Mucosa of rectum (tissue), 2 donors: ENCODE results near the gene PDS5B.

ENCODE experiments used
- H3K27ac ChIP-seq, 2 donors: one replicate each; pipeline ENCODE4 v1.7.0; 2013; ENCODE audit warnings: inconsistent platforms in 2 of 2, low read depth in 2 of 2, low read length in 2 of 2
- H3K27me3 ChIP-seq, 2 donors: one replicate each; pipeline ENCODE4 v1.7.0; 2013; ENCODE audit warnings: low read length in 2 of 2; ENCODE audit not compliant: control insufficient read depth in 2 of 2, insufficient read depth in 2 of 2
- H3K36me3 ChIP-seq, 2 donors: one replicate each; pipeline ENCODE4 v1.7.0; 2013; ENCODE audit warnings: low read length in 2 of 2; ENCODE audit not compliant: control insufficient read depth in 2 of 2, insufficient read depth in 2 of 2
- H3K4me1 ChIP-seq, 2 donors: one replicate each; pipeline ENCODE4 v1.7.0; 2013; ENCODE audit warnings: low read length in 2 of 2, mild to moderate bottlenecking in 1 of 2; ENCODE audit not compliant: control insufficient read depth in 2 of 2, insufficient read depth in 2 of 2
- H3K4me3 ChIP-seq, 2 donors: one replicate each; pipeline ENCODE4 v1.7.0; 2013; ENCODE audit warnings: low read length in 2 of 2
- H3K9ac ChIP-seq, 2 donors: one replicate each; pipeline ENCODE4 v1.7.0; 2013; ENCODE audit warnings: low read length in 2 of 2, low read depth in 1 of 2, mild to moderate bottlenecking in 1 of 2
- H3K9me3 ChIP-seq, 2 donors: one replicate each; pipeline ENCODE4 v1.7.0; 2013; ENCODE audit warnings: low read length in 2 of 2; ENCODE audit not compliant: control insufficient read depth in 2 of 2
- donor health status: healthy.
- donor health status: Normal muscosa, but diverticular disease.

Gene PDS5B

DNA sequence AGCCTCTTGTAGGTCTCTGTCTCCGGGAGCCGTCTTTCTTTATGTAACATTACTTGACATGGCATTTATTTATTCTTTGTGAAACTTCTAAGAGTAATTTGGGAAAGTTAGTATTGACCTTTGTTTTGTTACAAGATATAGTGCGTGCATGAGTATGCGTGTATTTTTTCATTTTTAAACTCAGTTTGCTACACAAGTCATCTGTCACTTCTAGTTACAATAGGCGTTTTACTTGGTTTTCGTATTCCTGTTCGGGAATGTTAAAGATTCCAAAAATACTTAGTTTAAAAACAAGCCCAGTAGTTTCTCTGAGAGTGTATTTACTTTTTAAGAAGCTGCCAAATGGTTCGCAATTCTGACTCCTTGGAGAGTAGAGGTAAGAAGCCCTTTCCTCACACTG lies 3.2 kb downstream of the PDS5B start:
- H3K36me3 ChIP-seq: no peaks in the 10 kb centered on the region
- peaks cover 3 to 4% of the 10 kb centered on the region in 2 donors for H3K4me1 ChIP-seq
- no peaks in the 10 kb centered on the region for H3K27me3 ChIP-seq
- no peak overlapping the region for H3K4me3 ChIP-seq
- no peak overlapping the region for H3K27ac ChIP-seq
- H3K9me3 ChIP-seq: no peaks in the 10 kb centered on the region
- no peak overlapping the region for H3K9ac ChIP-seq

DNA sequence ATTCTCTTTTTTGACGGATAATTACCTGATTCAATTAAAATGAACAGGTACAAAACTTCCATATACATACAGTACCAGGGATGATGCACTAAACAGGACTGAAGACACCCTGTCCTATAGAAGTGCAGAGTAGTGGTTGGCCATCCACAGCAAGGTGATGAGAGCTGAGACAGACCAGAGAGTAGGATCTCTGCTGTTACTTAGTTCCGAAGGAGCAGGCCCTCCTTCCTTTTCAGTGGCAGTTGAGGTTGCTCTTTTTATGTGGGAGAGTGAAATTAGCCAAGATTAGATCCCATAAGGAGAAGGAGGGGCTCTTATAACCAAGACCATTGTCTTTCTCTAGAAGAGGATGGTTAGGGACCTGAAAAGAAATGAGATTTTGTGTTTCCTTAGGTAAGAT lies 4.0 kb downstream of the PDS5B start:
- Histone ChIP-seq H3K27ac (no peak overlapping the region), H3K4me3 (no peak overlapping the region), H3K9me3 (no peaks in the 10 kb centered on the region), H3K9ac (no peak overlapping the region), H3K27me3 (no peaks in the 10 kb centered on the region), H3K36me3 (no peaks in the 10 kb centered on the region), H3K4me1 (peaks cover 3 to 4% of the 10 kb centered on the region in 2 donors)

DNA sequence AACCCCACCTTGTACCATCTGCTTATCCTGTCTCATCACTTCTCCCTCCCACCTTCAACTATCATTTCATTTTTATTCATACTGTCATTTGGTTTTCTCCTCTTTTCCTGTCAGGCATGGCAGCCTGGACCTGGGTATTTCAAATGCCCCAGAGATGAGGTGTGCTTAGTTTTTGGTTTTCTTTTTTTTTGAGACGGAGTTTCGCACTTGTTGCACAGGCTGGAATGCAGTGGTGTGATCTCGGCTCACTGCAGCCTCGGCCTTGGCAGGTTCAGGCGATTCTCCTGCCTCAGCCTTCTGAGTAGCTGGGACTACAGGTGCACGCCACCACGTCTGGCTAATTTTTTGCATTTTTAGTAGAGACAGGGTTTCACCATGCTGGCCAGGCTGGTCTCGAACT lies 5.8 kb downstream of the PDS5B start:
- no peak overlapping the region for H3K27ac ChIP-seq
- no peak overlapping the region for H3K4me3 ChIP-seq
- no peak overlapping the region for H3K9ac ChIP-seq
- no peaks in the 10 kb centered on the region for H3K9me3 ChIP-seq
- no peaks in the 10 kb centered on the region for H3K4me1 ChIP-seq
- H3K36me3 ChIP-seq: no peaks in the 10 kb centered on the region
- H3K27me3 ChIP-seq: no peaks in the 10 kb centered on the region

DNA sequence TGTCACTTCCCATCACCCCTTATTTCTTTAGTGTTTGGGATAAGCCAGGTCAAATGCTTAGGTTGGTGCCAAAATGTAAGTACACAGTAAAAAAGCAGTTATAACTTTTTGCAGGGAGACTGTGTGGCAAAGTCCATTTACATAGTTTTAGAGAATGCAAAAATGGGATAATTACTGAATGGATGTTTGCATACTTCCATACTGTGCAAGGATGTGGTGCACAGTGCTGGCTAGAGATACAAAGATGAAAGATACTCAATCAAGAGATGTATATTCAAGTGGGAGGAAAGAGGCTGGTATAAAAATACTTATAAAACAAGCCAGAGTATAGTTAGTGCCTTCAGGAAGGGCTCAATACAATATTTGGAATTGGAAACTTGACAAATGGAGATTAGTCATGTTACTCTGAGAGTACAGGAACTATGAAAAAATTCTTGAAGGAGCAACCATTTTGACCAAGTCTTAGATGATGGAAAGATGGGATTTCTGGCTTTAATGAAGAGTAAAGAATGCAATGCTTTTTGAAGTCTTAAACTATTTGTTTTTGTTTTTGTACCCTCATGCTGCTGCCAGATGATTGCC lies 8.0 kb downstream of the PDS5B start:
- Histone ChIP-seq H3K27me3 (no peaks in the 10 kb centered on the region), H3K36me3 (no peaks in the 10 kb centered on the region), H3K27ac (no peak overlapping the region), H3K9me3 (no peaks in the 10 kb centered on the region), H3K9ac (no peak overlapping the region), H3K4me3 (no peak overlapping the region), H3K4me1 (no peaks in the 10 kb centered on the region)

DNA sequence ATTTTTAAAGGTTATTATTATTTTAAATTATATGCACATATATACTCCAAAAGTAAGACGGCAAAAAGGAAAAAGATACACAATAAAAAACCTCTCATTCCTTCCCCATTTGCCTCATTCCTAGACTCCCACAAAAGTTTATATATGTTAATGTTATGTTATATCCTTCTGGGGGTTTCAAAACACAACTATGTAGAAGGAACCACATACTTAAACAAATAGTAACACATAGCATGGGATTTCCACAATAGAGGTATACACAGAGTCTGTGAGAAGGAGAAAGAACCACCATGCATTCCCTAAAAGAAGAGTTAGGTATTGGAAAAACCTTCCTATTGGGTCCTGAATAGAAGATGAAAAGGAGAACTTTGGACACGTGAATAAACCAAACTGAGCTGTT lies 9.1 kb downstream of the PDS5B start:
- Histone ChIP-seq H3K36me3 (no peaks in the 10 kb centered on the region), H3K9me3 (no peaks in the 10 kb centered on the region), H3K27ac (no peak overlapping the region), H3K4me1 (no peaks in the 10 kb centered on the region), H3K9ac (no peak overlapping the region), H3K27me3 (no peaks in the 10 kb centered on the region), H3K4me3 (no peak overlapping the region)

DNA sequence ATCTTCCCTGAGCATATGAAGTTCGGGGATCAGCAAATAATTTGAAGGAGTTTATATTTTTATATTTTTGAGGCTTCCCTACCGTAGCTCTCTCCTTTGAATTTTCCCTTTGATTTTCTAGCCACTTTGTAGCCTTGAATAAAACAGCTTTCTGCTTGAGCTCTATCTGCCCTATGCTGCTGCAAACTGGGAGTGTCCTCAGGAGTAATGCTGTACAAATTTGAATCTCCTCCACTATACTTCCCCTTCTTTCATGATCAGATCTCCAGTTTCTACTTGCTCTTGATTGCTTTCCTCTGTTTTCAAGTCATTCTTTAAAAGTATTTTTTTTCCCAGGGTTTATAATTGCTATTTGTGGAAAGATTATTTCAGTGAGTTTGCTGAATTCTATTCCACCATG lies 14.6 kb downstream of the PDS5B start:
- Histone ChIP-seq H3K4me1 (no peaks in the 10 kb centered on the region), H3K9ac (no peak overlapping the region), H3K9me3 (no peaks in the 10 kb centered on the region), H3K27ac (no peak overlapping the region), H3K27me3 (no peaks in the 10 kb centered on the region), H3K4me3 (no peak overlapping the region), H3K36me3 (no peaks in the 10 kb centered on the region)

DNA sequence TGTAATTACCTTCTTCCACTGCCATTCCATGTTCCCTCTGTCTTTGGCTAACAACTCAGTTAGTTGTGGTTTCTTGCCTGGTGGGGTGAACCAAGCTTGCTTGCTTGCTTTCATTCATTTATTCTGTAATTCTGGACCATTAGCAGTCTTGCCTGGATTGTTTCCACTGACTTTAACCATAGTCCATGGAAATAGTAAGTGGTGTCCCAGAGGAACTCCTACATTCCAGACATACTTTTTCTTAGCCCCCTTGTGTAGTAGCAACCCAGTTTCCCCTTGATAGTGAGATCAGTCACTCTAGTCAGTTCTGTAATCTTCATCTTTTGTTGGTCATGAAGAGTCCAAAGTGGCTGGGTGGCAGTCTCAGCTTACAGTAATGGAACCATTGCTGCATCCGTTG lies 23.2 kb downstream of the PDS5B start:
- Histone ChIP-seq H3K9me3 (no peaks in the 10 kb centered on the region), H3K4me3 (no peak overlapping the region), H3K36me3 (no peaks in the 10 kb centered on the region), H3K27me3 (no peaks in the 10 kb centered on the region), H3K9ac (no peak overlapping the region), H3K27ac (no peak overlapping the region), H3K4me1 (no peaks in the 10 kb centered on the region)

DNA sequence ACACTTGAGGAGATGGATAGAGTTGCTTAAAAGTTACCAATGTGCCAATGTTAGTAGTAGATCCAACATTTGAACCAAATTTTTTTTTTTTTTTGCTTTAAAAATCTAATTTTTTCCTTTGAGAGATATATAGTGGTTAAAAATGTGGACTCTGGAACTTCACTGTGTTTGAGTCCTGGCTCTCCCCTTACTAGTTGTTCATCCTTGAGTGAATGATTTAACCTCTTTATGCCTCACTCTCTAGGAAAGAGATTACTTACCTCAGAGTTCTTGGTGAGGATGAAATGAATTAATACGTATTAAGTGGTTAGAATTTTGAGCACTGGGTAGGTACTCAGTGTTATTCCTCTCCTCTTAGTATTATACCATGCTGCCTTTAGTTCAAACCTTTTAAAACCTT lies 24.3 kb downstream of the PDS5B start:
- H3K4me1 ChIP-seq: no peaks in the 10 kb centered on the region
- no peak overlapping the region for H3K9ac ChIP-seq
- H3K9me3 ChIP-seq: no peaks in the 10 kb centered on the region
- no peak overlapping the region for H3K4me3 ChIP-seq
- no peaks in the 10 kb centered on the region for H3K36me3 ChIP-seq
- no peaks in the 10 kb centered on the region for H3K27me3 ChIP-seq
- H3K27ac ChIP-seq: no peak overlapping the region

DNA sequence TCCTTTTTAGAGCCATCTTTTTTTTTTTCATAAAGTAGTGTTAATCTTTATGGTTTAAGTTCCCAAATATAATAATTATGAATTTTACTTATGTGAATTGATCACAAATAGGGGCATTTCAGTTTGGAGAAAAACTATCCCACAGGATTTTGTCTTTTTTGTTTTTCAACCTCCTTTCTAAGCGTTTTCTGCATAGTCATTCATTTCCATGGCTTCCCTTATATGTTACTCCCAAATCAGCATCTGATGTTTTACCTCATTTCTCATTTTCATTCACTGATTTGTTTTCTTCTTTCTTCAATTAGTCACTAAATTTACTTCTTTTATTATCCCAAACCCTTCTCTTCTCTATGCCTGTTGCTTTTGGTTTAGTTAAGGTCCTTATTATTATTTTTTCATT lies 24.7 kb downstream of the PDS5B start:
- no peaks in the 10 kb centered on the region for H3K4me1 ChIP-seq
- H3K36me3 ChIP-seq: no peaks in the 10 kb centered on the region
- no peaks in the 10 kb centered on the region for H3K9me3 ChIP-seq
- H3K27me3 ChIP-seq: no peaks in the 10 kb centered on the region
- H3K4me3 ChIP-seq: no peak overlapping the region
- no peak overlapping the region for H3K27ac ChIP-seq
- H3K9ac ChIP-seq: no peak overlapping the region

DNA sequence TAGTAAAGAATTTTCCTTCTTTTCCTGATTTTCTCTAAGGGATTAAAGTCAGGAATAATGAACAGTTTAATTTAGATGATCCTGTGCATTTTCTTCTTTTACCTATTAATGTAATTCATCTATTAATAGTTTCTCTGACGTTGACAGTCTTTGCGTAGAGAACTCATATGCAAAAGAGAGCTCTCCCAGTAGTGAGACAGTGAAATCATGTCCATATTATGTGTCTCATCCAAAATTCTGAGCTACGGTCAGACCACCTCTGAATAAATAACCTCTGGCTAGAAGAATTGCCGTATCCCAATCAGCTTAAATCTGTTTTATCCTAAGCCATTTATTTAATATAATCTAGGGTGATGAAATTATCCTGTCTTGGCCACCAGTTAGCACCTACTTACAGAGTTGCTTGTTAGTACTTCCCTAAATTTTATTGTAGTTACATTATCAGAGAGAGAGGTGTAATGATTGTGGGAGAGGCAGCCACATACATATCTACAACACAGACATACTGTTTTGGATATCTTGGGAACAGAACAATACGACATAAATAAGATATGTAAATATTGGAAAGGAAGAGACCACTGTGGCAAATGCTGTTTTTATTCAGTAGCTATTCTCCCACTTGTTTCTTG lies 30.7 kb downstream of the PDS5B start:
- Histone ChIP-seq H3K9ac (no peak overlapping the region), H3K4me1 (no peaks in the 10 kb centered on the region), H3K36me3 (no peaks in the 10 kb centered on the region), H3K27me3 (no peaks in the 10 kb centered on the region), H3K9me3 (no peaks in the 10 kb centered on the region), H3K4me3 (no peak overlapping the region), H3K27ac (no peak overlapping the region)
